C4-2B (cell line): Measurements from ENCODE around the gene ZNF185.

Experiments
- CTCF ChIP-seq: fragments of 450-650 bp; conservative IDR thresholded peaks from 2 replicates; pipeline ENCODE4 v1.5.1; 2017; ENCODE audit warnings: mild to moderate bottlenecking
- ZFX ChIP-seq: fragments of 450-650 bp; IDR thresholded peaks from 2 replicates; pipeline ENCODE4 v1.6.1; 2017

- TF ChIP-seq CTCF: no peak
- no peak for TF ChIP-seq ZFX
Observed at GRCh38 chrX:152928761-152929400, 31.0 kb downstream of the ZNF185 start.
